ENCODE data around the gene ARHGAP26. TPM values are rescaled to one million over a fixed set of nuclear protein-coding genes. Genes with fewer than 3 reads are reported as not detected.

ARHGAP26 gene
- polyA plus RNA-seq, 3 donors, result 11.0 to 12.1 (median 11.4) TPM

DNA sequence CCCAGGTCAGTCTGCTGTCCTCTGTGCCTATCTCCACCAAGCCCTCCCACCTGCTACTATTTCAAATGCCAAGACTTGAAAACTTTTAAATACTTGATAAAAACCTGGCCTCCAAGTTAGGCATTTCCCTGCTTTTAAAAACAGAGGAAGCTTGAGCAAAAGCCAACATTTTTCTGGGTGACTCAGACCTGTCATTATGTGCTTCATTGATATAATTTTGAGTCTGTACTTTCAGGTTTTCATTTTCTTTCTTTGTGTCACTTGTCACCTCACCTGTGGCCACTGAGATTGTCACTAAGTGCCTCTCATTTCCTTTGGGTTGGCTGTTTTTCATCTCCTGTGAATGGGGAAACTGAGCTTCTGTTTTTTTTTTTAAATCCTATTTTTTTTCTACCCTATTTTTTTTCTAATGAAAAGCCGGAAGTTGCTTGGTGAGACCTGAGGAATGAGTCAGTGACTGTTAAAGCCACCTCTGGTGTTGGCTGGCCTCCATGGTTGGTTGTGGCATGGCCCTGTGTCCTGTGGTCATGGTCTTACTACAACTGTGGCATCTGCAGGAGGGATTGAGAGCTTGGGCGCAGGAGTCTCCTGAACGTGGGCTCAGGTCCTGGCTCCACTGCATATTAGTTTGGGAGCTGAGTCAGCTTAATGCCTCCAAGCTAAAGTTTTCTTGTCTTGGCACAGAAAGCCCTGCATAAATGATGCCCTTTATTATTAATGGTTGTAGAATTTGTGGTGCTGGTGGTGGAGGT lies 56.7 kb downstream of the ARHGAP26 start:
- DNase-seq (ENCODE audit: low read depth in 3 of 3, low spot score in 2 of 3), result no peak

- no peak for DNase-seq (ENCODE audit: low read depth in 3 of 3, low spot score in 2 of 3)
Observed at GRCh38 chr5:142827934-142828576, 57.9 kb downstream of the ARHGAP26 start.

GRCh38 chr5:142828797-142829535 lies 58.8 kb downstream of the ARHGAP26 start:
- no peak for DNase-seq (ENCODE audit: low read depth in 3 of 3, low spot score in 2 of 3)

DNA sequence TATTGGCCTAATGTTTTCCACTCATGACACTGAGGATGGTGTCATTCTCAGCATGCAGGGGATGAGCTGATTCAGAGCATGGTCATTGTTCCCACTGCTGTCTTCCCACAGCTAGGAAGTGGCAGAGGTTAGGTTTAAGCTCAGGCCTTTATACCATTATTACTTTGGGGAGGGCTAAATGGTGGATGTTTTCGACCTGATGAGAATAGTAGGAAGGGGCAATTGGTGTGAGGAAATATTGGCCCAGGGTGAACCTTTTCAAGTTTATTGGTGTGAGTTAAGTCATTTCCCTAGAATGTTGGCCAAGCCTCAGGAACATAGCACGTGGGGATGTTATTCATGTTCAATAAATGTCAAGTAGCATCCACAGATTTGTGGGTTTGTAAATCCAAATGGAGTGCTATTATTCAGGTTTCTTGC lies 59.6 kb downstream of the ARHGAP26 start:
- DNase-seq (ENCODE audit: low read depth in 3 of 3, low spot score in 2 of 3), result no peak

GRCh38 chr5:142830241-142831008 lies 60.2 kb downstream of the ARHGAP26 start:
- no peak for DNase-seq (ENCODE audit: low read depth in 3 of 3, low spot score in 2 of 3)

GRCh38 chr5:142831009-142831383 lies 60.8 kb downstream of the ARHGAP26 start:
- DNase-seq (ENCODE audit: low read depth in 3 of 3, low spot score in 2 of 3), result no peak

GRCh38 chr5:142832263-142832662 lies 62.1 kb downstream of the ARHGAP26 start:
- no peak for DNase-seq (ENCODE audit: low read depth in 3 of 3, low spot score in 2 of 3)

DNA sequence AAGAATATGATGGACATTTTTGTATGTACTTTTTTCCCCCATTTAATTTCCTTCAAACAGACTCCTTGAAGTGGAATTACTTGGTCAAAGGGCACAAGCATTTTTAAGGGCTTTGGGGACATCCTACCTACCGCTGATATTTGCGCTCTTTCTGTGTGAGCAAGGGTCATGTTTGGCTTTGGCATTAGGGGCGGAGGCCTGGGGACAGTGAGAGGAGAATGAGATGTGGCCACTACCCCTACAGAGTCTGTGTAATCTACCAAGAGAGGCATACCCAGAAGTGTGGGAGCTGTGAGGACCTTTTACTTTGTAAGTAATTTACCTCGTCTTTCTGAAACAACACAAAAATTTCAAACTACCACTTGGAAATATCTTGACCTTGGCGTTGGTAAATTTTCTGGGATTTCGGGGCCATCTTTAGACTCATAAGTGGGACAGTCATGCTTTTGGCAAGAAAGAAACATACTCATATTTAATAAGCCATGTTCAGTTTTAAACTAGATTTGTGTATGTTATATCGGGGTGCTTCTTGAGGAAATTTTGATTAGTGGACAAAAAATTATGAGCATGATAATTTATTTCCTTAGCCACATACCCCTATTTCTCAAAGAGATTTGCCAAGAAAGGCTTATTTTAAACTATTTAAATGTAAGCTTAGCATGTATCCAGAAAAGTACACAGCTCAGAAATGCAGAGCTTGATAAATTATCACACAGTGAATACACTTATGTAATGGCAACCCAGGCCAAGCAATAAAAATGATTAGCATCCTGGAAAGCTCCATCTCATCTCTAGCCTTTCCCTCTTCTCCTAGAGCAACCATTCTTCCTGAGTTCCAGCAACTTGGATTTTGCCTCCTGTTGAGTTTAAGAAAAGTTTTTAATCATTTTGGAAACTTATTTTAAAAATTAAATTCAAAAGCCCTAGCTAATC lies 63.6 kb downstream of the ARHGAP26 start:
- no peak for DNase-seq (ENCODE audit: low read depth in 3 of 3, low spot score in 2 of 3)

- no peak for DNase-seq (ENCODE audit: low read depth in 3 of 3, low spot score in 2 of 3)
Observed at GRCh38 chr5:142834504-142834903, 64.3 kb downstream of the ARHGAP26 start.

GRCh38 chr5:142835540-142835939 lies 65.4 kb downstream of the ARHGAP26 start:
- no peak for DNase-seq (ENCODE audit: low read depth in 3 of 3, low spot score in 2 of 3)

GRCh38 chr5:142836048-142836447 lies 65.9 kb downstream of the ARHGAP26 start:
- DNase-seq (ENCODE audit: low read depth in 3 of 3, low spot score in 2 of 3), result no peak

DNA sequence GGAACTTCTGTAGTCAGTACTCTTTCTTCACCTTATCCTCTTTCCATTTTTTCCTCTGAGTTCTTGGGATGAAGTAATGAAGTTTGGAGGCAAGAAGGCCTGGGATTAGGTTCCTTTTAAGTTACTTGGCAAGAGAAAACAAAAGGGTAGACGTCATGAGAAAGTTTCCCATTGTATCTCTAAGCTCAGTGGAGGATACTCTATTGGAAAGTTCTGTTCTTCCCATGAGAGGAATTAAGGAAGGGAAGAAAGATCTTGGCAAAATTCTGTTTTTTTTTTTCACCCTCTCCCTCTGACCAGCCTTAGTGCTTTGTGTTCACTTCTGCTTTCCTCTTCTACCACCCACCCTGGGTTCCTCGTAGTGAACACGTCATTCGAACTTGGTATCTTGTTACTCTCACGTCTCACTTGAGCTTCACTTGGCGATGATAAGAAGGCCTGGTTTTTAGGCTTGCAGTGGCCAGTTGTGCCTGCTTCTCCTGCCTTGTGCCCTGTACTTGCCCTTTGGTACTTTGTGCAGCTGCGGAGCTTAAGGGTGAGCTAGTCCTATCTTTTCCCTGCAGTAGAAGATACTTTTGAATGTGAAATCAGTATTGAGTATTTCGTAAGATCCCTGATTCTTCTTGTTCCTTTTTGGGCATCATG lies 67.0 kb downstream of the ARHGAP26 start:
- DNase-seq (ENCODE audit: low read depth in 3 of 3, low spot score in 2 of 3), result no peak

GRCh38 chr5:142838845-142839244 lies 68.7 kb downstream of the ARHGAP26 start:
- no peak for DNase-seq (ENCODE audit: low read depth in 3 of 3, low spot score in 2 of 3)

- DNase-seq (ENCODE audit: low read depth in 3 of 3, low spot score in 2 of 3), result no peak
Observed at GRCh38 chr5:142839711-142840346, 69.7 kb downstream of the ARHGAP26 start.

- DNase-seq (ENCODE audit: low read depth in 3 of 3, low spot score in 2 of 3), result no peak
Observed at GRCh38 chr5:142840575-142840974, 70.4 kb downstream of the ARHGAP26 start.

DNA sequence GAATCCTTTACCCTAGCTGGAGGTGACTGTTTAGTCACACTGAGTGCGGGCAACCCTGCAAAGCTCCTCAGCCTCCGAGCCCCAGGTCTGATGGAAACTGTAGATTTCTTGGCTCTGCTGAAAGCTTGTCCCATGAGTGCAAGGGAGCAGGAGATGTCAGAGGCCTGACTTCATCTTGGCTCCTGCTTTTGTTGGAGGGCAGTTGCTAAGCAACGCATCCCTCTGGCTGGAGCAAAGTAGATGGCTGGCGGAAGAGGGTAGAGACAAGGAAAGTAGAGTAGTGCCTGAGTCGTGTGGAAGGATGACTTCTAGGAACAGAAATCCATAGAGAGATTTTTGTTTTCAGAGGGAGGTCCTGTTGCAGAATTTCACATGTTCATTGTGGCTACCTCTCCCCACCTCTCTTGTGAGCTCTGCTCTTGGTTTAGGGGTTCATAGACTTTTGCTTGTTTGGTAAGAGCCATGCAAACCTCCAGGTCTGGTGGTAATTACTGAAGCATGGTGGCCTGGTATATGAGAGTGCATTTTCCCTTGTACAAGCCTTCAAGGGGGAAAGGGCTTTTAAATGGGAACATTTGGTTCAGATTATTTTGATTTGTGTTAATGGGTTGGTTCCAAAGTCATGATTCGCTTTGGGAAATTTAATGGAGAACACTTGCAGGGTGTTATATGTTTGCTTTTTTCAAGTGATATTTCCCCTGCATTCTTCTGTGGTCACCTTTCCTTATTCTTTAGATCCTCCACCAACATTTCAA lies 71.5 kb downstream of the ARHGAP26 start:
- no peak for DNase-seq (ENCODE audit: low read depth in 3 of 3, low spot score in 2 of 3)

- no peak for DNase-seq (ENCODE audit: low read depth in 3 of 3, low spot score in 2 of 3)
Observed at GRCh38 chr5:142842994-142843905, 73.1 kb downstream of the ARHGAP26 start.

Data from right renal cortex interstitium (tissue), 3 donors.